GM18520 (cell line): Measurements from ENCODE around the gene SLC11A2.
"Not testable (repeated sequence)": the region's sequence is repeated elsewhere in the genome, so short reads cannot be mapped to it uniquely, and the experiment has no call there.

Experiments
- ATAC-seq: cut with Tn5 transposase; IDR thresholded peaks from one replicate; pipeline ENCODE4 v1.9.1; 2021; ENCODE audit not compliant: unreplicated experiment

Gene SLC11A2

GRCh38 chr12:50951112-50951511 lies 75.1 kb downstream of the SLC11A2 start:
- no peak for ATAC-seq

- ATAC-seq, result no peak
Observed at GRCh38 chr12:50949801-50950302, 76.3 kb downstream of the SLC11A2 start.

GRCh38 chr12:50948798-50949197 lies 77.4 kb downstream of the SLC11A2 start:
- no peak for ATAC-seq

- ATAC-seq, result no peak
Observed at GRCh38 chr12:50947933-50948626, 78.1 kb downstream of the SLC11A2 start.

GRCh38 chr12:50937653-50938052 lies 88.5 kb downstream of the SLC11A2 start:
- no peak for ATAC-seq

GRCh38 chr12:50936821-50937530 lies 89.2 kb downstream of the SLC11A2 start:
- no peak for ATAC-seq

- ATAC-seq, result no peak
Observed at GRCh38 chr12:50934981-50935807, 91.0 kb downstream of the SLC11A2 start.

- no peak for ATAC-seq
Observed at GRCh38 chr12:50934371-50934851, 91.8 kb downstream of the SLC11A2 start.

GRCh38 chr12:50933459-50934124 lies 92.6 kb downstream of the SLC11A2 start:
- no peak for ATAC-seq

- ATAC-seq, result no peak
Observed at GRCh38 chr12:50932787-50933280, 93.3 kb downstream of the SLC11A2 start.

- not testable (repeated sequence) for ATAC-seq
Observed at GRCh38 chr12:50930477-50930876, 95.7 kb downstream of the SLC11A2 start.

- no peak for ATAC-seq
Observed at GRCh38 chr12:50929831-50930230, 96.4 kb downstream of the SLC11A2 start.
